Measurements from ENCODE around the gene ACTL6A.

ACTL6A gene

GRCh38 chr3:179608931-179609720 is 46.4 kb downstream of the ACTL6A start:
- H3K27ac ChIP-seq = no peak overlapping the region
- TF ChIP-seq, protein P1, sequence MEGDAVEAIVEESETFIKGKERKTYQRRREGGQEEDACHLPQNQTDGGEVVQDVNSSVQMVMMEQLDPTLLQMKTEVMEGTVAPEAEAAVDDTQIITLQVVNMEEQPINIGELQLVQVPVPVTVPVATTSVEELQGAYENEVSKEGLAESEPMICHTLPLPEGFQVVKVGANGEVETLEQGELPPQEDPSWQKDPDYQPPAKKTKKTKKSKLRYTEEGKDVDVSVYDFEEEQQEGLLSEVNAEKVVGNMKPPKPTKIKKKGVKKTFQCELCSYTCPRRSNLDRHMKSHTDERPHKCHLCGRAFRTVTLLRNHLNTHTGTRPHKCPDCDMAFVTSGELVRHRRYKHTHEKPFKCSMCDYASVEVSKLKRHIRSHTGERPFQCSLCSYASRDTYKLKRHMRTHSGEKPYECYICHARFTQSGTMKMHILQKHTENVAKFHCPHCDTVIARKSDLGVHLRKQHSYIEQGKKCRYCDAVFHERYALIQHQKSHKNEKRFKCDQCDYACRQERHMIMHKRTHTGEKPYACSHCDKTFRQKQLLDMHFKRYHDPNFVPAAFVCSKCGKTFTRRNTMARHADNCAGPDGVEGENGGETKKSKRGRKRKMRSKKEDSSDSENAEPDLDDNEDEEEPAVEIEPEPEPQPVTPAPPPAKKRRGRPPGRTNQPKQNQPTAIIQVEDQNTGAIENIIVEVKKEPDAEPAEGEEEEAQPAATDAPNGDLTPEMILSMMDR (conservative IDR thresholded peaks at IDR 0.05) = no peak

DNA sequence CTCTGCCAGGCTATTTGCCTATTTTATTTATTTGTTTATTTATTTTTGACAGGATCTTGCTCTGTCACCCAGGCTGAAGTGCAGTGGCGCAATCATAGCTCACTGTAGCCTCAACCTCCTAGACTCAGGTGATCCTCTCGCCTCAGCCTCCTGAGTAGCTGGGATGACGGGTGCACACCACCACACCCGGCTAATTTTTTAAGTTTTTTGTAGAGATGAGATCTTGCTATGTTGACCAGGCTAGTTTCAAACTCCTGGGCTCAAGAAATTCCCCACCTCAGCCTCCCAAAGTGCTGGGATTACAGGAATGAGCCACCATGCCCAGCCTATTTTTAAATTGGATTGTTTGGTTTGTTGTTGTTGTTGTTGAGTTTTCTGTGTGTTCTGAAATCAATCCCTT is 47.3 kb downstream of the ACTL6A start:
- no peak overlapping the region for H3K27ac ChIP-seq
- TF ChIP-seq, protein P1 (conservative IDR thresholded peaks at IDR 0.05) = no peak

GRCh38 chr3:179613807-179614206 is 51.1 kb downstream of the ACTL6A start:
- no peak overlapping the region for H3K27ac ChIP-seq
- TF ChIP-seq, protein P1 (conservative IDR thresholded peaks at IDR 0.05) = no peak

- H3K27ac ChIP-seq = no peak overlapping the region
- TF ChIP-seq, protein P1 (conservative IDR thresholded peaks at IDR 0.05) = no peak
Observed at GRCh38 chr3:179615458-179616173, 52.9 kb downstream of the ACTL6A start.

GRCh38 chr3:179622023-179622422 is 59.3 kb downstream of the ACTL6A start:
- no peak overlapping the region for H3K27ac ChIP-seq
- TF ChIP-seq, protein P1 (conservative IDR thresholded peaks at IDR 0.05) = no peak

- TF ChIP-seq, protein P1 (conservative IDR thresholded peaks at IDR 0.05) = no peak
- no peak overlapping the region for H3K27ac ChIP-seq
Observed at GRCh38 chr3:179624451-179624850, 61.7 kb downstream of the ACTL6A start.

DNA sequence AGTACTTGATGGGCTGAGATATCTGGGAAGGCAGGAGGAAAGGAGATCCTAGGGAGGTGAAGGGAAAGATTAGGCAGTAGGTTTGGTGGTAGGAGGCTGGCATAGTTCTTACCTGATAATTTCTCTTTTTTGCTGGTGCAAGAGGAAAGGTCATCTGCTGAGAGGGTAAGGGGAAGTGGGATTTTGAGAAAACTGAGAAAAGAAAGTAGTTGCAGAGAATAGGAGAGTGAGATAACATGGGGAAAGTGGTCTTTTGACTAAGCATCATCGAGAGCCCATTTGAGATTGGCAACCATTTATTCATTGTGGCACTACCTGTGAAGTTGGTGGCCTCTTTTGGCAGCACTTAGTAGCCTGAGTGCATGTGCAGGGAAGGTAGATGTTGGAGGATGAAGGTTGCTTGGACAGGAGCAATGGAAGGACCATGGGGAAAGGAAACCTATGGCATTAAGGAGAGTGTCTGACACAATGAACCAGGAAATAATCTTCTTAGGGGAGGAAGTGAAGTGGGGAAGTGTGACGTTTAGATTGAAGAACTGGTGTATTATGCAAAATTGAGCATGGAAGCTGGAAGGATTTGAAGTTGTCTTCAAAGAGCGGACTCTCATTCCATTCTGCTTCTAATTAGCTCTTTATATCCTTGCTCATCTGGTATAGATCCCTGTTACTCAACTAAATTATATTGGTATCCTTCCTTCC is 68.2 kb downstream of the ACTL6A start:
- H3K27ac ChIP-seq = no peak overlapping the region

More for the DNA sequence above, 68.2 kb downstream of the ACTL6A start:
- TF ChIP-seq, protein P1 (conservative IDR thresholded peaks at IDR 0.05) = no peak
